Right renal pelvis (tissue), 4 donors: ENCODE data around the gene GZF1. TPM values are rescaled to one million over a fixed set of nuclear protein-coding genes. Genes with fewer than 3 reads are reported as not detected.

Experiments used
- DNase-seq, 4 donors: peaks; one replicate each; pipeline ENCODE4 v3.0.0-alpha.2; 2013; ENCODE audit warnings: low read depth in 4 of 4, low spot score in 3 of 4, missing footprints in 1 of 4
- polyA plus RNA-seq, 4 donors: library from polyadenylated mRNA; unstranded; fragments of 120-200 nt; gene quantifications; one replicate each; pipeline ENCODE4 v1.2.1, GENCODE V29; 2013; ENCODE audit not compliant: insufficient read length in 4 of 4

Gene GZF1
- polyA plus RNA-seq, 4 donors: 16.0 to 18.4 (median 16.2) TPM

- no peak for DNase-seq
Observed at GRCh38 chr20:23368316-23369071, 6.5 kb downstream of the GZF1 start.

GRCh38 chr20:23369072-23369823 is 7.3 kb downstream of the GZF1 start:
- no peak for DNase-seq

- DNase-seq: no peak
Observed at GRCh38 chr20:23370274-23370673, 8.3 kb downstream of the GZF1 start.

GRCh38 chr20:23370873-23371272 is 8.9 kb downstream of the GZF1 start:
- DNase-seq: no peak

DNA sequence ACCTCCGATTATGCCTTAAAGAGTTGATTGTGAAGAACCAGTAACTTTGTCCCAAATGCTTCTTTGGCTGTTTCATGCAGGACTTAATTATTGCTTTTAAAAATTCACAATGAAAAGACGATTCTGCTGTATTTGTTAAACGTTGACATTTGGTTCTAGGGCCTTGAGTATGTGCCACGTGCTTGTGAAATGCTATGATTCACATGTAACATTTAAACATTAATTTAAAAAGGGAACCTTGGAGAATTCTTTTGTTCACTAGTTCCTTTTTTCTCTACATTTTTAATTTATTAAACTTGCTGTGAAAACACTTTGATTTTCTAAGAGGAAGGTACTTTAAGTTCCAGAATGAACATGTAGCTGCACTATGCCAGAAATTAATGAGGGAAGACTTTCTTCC is 9.5 kb downstream of the GZF1 start:
- DNase-seq: no peak

- DNase-seq: no peak
Observed at GRCh38 chr20:23374441-23374840, 12.5 kb downstream of the GZF1 start.

GRCh38 chr20:23375827-23376226 is 13.8 kb downstream of the GZF1 start:
- no peak for DNase-seq

- no peak for DNase-seq
Observed at GRCh38 chr20:23379772-23380171, 17.8 kb downstream of the GZF1 start.

DNA sequence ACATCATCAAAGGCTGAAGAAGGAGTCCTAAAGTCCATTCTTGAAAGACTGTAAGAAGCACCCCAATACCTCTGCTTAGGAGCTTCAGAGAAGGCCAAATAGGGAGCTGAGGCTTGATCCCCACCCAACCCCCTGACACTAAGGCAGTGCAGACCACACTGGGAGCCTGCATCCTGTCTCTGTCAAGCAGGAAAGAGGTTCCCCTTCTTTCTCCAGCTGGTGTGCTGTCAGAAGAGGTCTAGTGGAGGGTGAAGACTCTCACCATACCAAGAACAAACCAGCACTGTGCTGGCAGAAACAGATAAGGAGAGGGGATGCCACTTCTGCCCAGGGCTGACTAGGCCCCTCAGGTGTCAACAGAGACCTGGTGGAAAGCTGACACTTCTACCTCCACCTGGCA is 19.9 kb downstream of the GZF1 start:
- DNase-seq: no peak

GRCh38 chr20:23386304-23387117 is 24.5 kb downstream of the GZF1 start:
- DNase-seq: no peak

DNA sequence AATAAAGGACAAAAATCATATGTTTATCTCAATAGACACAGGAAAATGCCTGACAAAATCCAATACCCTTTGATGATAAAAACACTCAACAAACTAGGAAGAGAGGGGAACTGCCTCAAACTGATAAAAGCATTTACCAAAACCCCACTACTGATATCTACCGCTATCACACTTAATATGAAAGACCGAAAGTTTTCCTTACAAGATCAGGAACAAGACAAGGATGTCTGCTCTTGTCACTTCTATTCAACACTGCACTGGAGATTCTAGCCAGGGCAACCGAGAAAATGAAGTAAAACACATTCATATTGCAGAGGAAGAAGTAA is 25.1 kb downstream of the GZF1 start:
- no peak for DNase-seq

DNA sequence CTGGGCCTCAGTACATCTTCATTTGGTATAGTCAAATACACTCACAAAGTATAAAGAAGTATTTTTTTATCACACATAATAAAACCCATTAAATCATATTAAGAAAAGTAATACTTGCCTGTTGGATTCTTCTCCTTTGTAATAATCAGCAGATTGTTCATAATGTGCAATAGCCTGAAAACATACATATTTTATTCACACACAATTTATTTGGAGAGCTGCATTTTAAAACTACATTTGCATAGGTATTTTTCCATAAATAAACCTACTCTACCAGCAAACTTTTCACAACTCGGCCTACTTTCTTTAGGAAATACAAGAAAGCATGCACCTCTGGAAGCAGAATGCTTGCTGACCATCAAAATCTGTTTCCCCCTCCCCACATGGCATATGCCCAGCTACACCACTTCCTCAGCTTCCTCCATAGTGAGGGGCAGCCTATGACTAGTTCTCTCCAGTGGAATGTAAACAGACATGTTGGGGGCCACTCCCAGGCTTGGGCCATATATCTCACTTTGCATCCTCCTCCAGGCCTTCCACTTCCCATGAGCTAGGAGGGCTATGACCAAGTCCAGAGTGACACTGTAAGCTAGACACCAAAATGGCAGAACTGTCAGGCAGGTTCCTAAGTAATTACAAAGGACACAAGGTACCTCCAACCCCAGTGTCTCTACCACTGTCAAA is 28.3 kb downstream of the GZF1 start:
- DNase-seq: no peak

GRCh38 chr20:23391707-23392310 is 29.8 kb downstream of the GZF1 start:
- DNase-seq: no peak

GRCh38 chr20:23393996-23394775 is 32.2 kb downstream of the GZF1 start:
- no peak for DNase-seq

DNA sequence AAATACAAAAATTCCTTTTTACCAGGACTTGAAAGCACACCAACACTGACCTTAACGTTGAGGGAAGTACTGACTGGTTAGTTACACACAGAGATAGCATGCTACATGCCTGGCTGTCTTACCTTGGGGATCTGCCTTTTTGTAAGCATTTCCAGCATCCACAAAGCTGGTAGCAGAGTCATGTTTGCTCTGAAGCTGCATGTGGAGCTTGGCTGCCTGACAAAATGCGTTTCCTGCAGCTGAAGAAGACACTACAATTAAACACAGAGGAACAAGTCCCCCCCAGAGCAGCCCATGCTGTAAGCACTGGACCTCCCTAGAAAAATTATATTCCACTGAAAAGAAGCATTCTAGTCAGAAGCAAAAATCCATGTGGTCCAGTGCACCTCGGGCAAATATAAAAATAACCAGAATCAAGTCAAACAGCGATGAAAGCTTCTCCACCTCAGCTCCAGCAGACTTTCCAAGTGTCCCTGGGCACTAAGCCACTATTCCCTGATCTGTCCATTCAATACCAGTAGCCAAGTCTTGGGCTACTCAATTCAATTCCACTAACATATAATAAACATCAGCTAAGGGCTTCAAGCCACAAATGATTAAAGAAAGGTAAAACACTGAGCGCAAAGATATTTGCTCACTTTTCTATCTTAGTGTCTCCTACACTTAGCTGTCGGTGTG is 35.1 kb downstream of the GZF1 start:
- DNase-seq: no peak

DNA sequence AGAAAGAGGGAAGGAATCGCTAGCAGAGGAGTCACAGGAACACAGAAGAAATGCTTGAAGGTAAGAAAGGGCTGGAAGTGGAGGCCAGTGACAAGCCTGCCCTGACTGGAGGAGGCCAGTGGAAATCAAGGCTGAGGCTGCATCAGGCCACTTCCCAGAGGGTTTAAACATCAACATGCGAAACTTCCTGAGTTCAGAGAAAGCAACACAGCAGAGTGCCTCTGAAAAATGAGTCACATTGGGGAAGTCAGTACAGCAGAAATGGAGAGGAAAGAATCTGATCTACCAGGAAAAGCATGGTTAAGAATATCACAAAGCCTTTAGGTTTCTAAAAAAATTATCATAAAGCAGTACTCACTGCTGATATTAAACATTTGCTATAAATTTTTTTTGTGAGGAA is 36.0 kb downstream of the GZF1 start:
- DNase-seq: no peak

GRCh38 chr20:23399568-23400241 is 37.7 kb downstream of the GZF1 start:
- DNase-seq: no peak

DNA sequence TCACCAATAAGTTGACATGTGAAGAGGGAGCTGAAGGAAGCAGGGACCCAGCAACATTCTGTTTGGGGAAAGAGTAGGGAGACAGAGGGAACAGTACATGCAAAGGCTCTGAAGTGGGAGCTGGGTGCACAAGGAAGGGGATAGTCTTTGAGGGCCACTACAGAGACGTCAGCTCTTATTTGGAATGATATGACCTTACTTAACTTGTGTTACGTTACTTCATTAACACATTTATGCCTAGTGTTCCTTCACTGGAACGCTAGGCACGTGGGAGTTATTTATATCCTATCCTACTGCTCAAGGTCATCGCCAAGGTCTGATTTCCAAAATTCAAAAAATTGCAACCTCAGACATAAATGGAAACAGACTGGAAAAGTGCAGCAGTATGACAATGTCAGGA is 39.1 kb downstream of the GZF1 start:
- no peak for DNase-seq

GRCh38 chr20:23403751-23404150 is 41.8 kb downstream of the GZF1 start:
- DNase-seq: no peak
